ENCODE data around the gene NTRK1. TPM values are rescaled to one million over a fixed set of nuclear protein-coding genes. Genes with fewer than 3 reads are reported as not detected.

Gene NTRK1
- total and polyA plus RNA-seq, 2 of the 4 experiments (the other 2 are of a cell fraction), result not detected

- peaks cover 6% of the 10 kb centered on the region; the same call in 1 of the 2 replicates for H3K4me1 ChIP-seq (ENCODE audit: control insufficient read depth, insufficient read depth, low read length)
- no peak overlapping the region for H3K14ac ChIP-seq (replicated peaks; ENCODE audit: low read depth, low read length)
- H3K23ac ChIP-seq (ENCODE audit: low read depth, low read length), result no peak overlapping the region
- H3K79me1 ChIP-seq (ENCODE audit: low read depth in 1 of 2, low read length in 2 of 2), result no peaks in the 10 kb centered on the region
- ChIA-PET POLR2A (ENCODE audit: unreplicated experiment) (no interaction called here), CTCF (interaction anchor here (0.6 kb wide), 1 partner anchor 15 kb away, joined by 3 read pairs; no protein-coding TSS in a partner anchor)
- H3K4ac ChIP-seq (ENCODE audit: low read depth, low read length), result no peak overlapping the region
- intact Hi-C loops (cut with micrococcal nuclease) (no loop called here), dilution Hi-C loops (cut with HindIII; ENCODE audit: low sequenced_read_pairs, unreplicated experiment) (no loop called here), in situ Hi-C loops (cut with MboI; ENCODE audit: low sequenced_read_pairs) (no loop called here)
- H3K56ac ChIP-seq (ENCODE audit: extremely low read depth, insufficient read depth, low read length), result no peak overlapping the region
- ATAC-seq (ENCODE audit: low read depth) (no peak), DNase-seq (no peak)
- H2AK9ac ChIP-seq (replicated peaks; ENCODE audit: low read depth, low read length, poor library complexity), result no peak overlapping the region
- WGBS, 2 experiments (ENCODE audit: extremely low coverage in 2 of 2, insufficient read length in 1 of 2), result 20% methylated on average over 3 of the region's 3 CpGs; no CpG with 5 or more reads in 1 of the 2 experiments
- no peak overlapping the region for H2BK120ac ChIP-seq (ENCODE audit: low read depth, low read length)
- TF ChIP-seq MAZ (IDR thresholded peaks at IDR 0.05; ENCODE audit: borderline replicate concordance, low read depth, low read length) (no peak), SMC3 (IDR thresholded peaks at IDR 0.05; ENCODE audit: low read depth, low read length) (no peak), BHLHE40 (IDR thresholded peaks at IDR 0.05; ENCODE audit: low read depth, low read length) (no peak), CTCF (conservative IDR thresholded peaks at IDR 0.05; ENCODE audit: low read depth, low read length) (no peak), RAD21 (IDR thresholded peaks at IDR 0.05; ENCODE audit: low read length) (no peak), MXI1 (IDR thresholded peaks at IDR 0.05; ENCODE audit: borderline replicate concordance, low read depth, low read length) (no peak), USF2 (IDR thresholded peaks at IDR 0.05; ENCODE audit: low read depth, low read length) (no peak), RCOR1 (IDR thresholded peaks at IDR 0.05; ENCODE audit: insufficient replicate concordance, low read length) (no peak), POLR2A (IDR thresholded peaks at IDR 0.05; ENCODE audit: low read depth, low read length) (no peak), RFX5 (IDR thresholded peaks at IDR 0.05; ENCODE audit: low read depth, low read length) (no peak), FOS (IDR thresholded peaks at IDR 0.05; ENCODE audit: low read depth, low read length) (no peak), ELK1 (IDR thresholded peaks at IDR 0.05; ENCODE audit: borderline replicate concordance, low read depth, low read length) (no peak), CHD1 (IDR thresholded peaks at IDR 0.05; ENCODE audit: low read depth, low read length) (no peak), MAFK (IDR thresholded peaks at IDR 0.05; ENCODE audit: low read depth, low read length) (no peak), NFE2L2 (IDR thresholded peaks at IDR 0.05; ENCODE audit: low read depth, low read length) (no peak)
- no peak overlapping the region for H3K4me2 ChIP-seq (ENCODE audit: low read depth, low read length)
- H4K91ac ChIP-seq (ENCODE audit: insufficient read depth, low read depth, low read length), result no peak overlapping the region
- H2BK15ac ChIP-seq (ENCODE audit: low read depth, low read length), result no peak overlapping the region
- no peak overlapping the region for H2BK20ac ChIP-seq (ENCODE audit: low read depth, low read length)
- no peaks in the 10 kb centered on the region; the same call in 1 of the 2 replicates for H3K9me3 ChIP-seq (ENCODE audit: control insufficient read depth, insufficient read depth, low read length)
- no peak overlapping the region for H4K5ac ChIP-seq (ENCODE audit: low read depth, low read length)
- no peaks in the 10 kb centered on the region for H3K36me3 ChIP-seq (ENCODE audit: control insufficient read depth, insufficient read depth, low read length)
- no peak overlapping the region for H3K4me3 ChIP-seq (ENCODE audit: insufficient read depth, low read depth, low read length)
- no peak overlapping the region for H2BK5ac ChIP-seq (ENCODE audit: low read depth, low read length, poor library complexity, severe bottlenecking)
- no peak overlapping the region for H2AFZ ChIP-seq (replicated peaks; ENCODE audit: low read length, poor library complexity)
- H2AK5ac ChIP-seq (ENCODE audit: low read depth, low read length), result no peak overlapping the region
- peaks cover 8% of the 10 kb centered on the region; the same call in 1 of the 2 replicates for H4K20me1 ChIP-seq (ENCODE audit: insufficient read depth, low read length)
- no peak overlapping the region for H3K18ac ChIP-seq (ENCODE audit: low read depth, low read length)
- H4K8ac ChIP-seq (ENCODE audit: low read depth in 2 of 2, low read length in 2 of 2), result no peak overlapping the region
- no peak overlapping the region for H3K27ac ChIP-seq (ENCODE audit: insufficient read depth, low read length)
- no TSS peak for BruUV-seq (replicated peaks)
- no peak overlapping the region for H3K9ac ChIP-seq (ENCODE audit: low read depth, low read length)
- no peaks in the 10 kb centered on the region for H3K9me1 ChIP-seq (ENCODE audit: insufficient read depth, low read length)
- H3K27me3 ChIP-seq (ENCODE audit: control insufficient read depth, insufficient read depth, low read length), result peaks cover 76% of the 10 kb centered on the region
Observed at GRCh38 chr1:156854634-156855033, 6.0 kb upstream of the NTRK1 start.
